Central memory CD8-positive, alpha-beta T cell (primary cell): ENCODE results near the gene NRXN3.

Experiments
- ATAC-seq: fragments of 150-1000 bp; cut with Tn5 transposase; replicated peaks from 2 replicates; pipeline ENCODE4 v1.10.0; 2022; ENCODE audit warnings: mild to moderate bottlenecking, moderate FRiP score, moderate number of reproducible peaks; ENCODE audit not compliant: poor library complexity, severe bottlenecking; ENCODE audit errors: extremely low read depth
- DNase-seq, 2 donors: peaks; one replicate each; pipeline ENCODE4 v3.0.0; 2021; ENCODE audit warnings: low spot score in 2 of 2
- H3K27ac Mint-ChIP-seq: one replicate; pipeline ENCODE4 v1.8.0; 2022; ENCODE audit warnings: low read depth, mild to moderate bottlenecking, moderate library complexity, mixed read lengths
- H3K27me3 Mint-ChIP-seq: one replicate; pipeline ENCODE4 v1.8.0; 2022; ENCODE audit warnings: mixed read lengths
- H3K36me3 Mint-ChIP-seq: one replicate; pipeline ENCODE4 v1.8.0; 2022; ENCODE audit warnings: mild to moderate bottlenecking, moderate library complexity, mixed read lengths; ENCODE audit not compliant: insufficient read depth
- H3K4me1 Mint-ChIP-seq: one replicate; pipeline ENCODE4 v1.8.0; 2022; ENCODE audit warnings: mixed read lengths
- H3K4me3 Mint-ChIP-seq: one replicate; pipeline ENCODE4 v1.8.0; 2022; ENCODE audit warnings: mild to moderate bottlenecking, moderate library complexity, mixed read lengths
- H3K9me3 Mint-ChIP-seq: one replicate; pipeline ENCODE4 v1.8.0; 2022; ENCODE audit warnings: mixed read lengths

Gene NRXN3

GRCh38 chr14:78259831-78260230 is 89.7 kb downstream of the NRXN3 start:
- no peak overlapping the region for H3K4me3 Mint-ChIP-seq
- ATAC-seq: no peak
- no peaks in the 10 kb centered on the region for H3K4me1 Mint-ChIP-seq
- H3K27ac Mint-ChIP-seq: no peak overlapping the region
- H3K27me3 Mint-ChIP-seq: no peaks in the 10 kb centered on the region
- DNase-seq: no peak
- peaks cover 14% of the 10 kb centered on the region for H3K9me3 Mint-ChIP-seq
- H3K36me3 Mint-ChIP-seq: no peaks in the 10 kb centered on the region

- Mint-ChIP-seq H3K4me3 (no peak overlapping the region), H3K27me3 (no peaks in the 10 kb centered on the region), H3K36me3 (no peaks in the 10 kb centered on the region), H3K27ac (no peak overlapping the region), H3K4me1 (no peaks in the 10 kb centered on the region), H3K9me3 (no peaks in the 10 kb centered on the region)
- DNase-seq: no peak
- no peak for ATAC-seq
These were observed 108.5 kb downstream of the NRXN3 start for GRCh38 chr14:78278464-78279250.

- ATAC-seq (no peak), DNase-seq (no peak)
- Mint-ChIP-seq H3K27me3 (peaks cover 17% of the 10 kb centered on the region), H3K9me3 (peaks cover 7% of the 10 kb centered on the region), H3K4me1 (no peaks in the 10 kb centered on the region), H3K36me3 (no peaks in the 10 kb centered on the region), H3K27ac (no peak overlapping the region), H3K4me3 (no peak overlapping the region)
These were observed 112.3 kb downstream of the NRXN3 start for GRCh38 chr14:78282437-78282836.

GRCh38 chr14:78286210-78286609 is 116.0 kb downstream of the NRXN3 start:
- ATAC-seq (no peak), DNase-seq (no peak)
- no peak overlapping the region for H3K4me3 Mint-ChIP-seq
- H3K4me1 Mint-ChIP-seq: no peaks in the 10 kb centered on the region
- H3K27me3 Mint-ChIP-seq: peaks cover 17% of the 10 kb centered on the region
- no peak overlapping the region for H3K27ac Mint-ChIP-seq
- H3K9me3 Mint-ChIP-seq: peaks cover 7% of the 10 kb centered on the region
- H3K36me3 Mint-ChIP-seq: no peaks in the 10 kb centered on the region

- no peak for ATAC-seq
- H3K4me3 Mint-ChIP-seq: no peak overlapping the region
- H3K27me3 Mint-ChIP-seq: no peaks in the 10 kb centered on the region
- no peak overlapping the region for H3K27ac Mint-ChIP-seq
- no peaks in the 10 kb centered on the region for H3K9me3 Mint-ChIP-seq
- no peak for DNase-seq
- no peaks in the 10 kb centered on the region for H3K4me1 Mint-ChIP-seq
- peaks cover 3% of the 10 kb centered on the region for H3K36me3 Mint-ChIP-seq
These were observed 121.8 kb downstream of the NRXN3 start for GRCh38 chr14:78292003-78292402.

GRCh38 chr14:78297858-78298257 is 127.7 kb downstream of the NRXN3 start:
- DNase-seq: no peak
- Mint-ChIP-seq H3K9me3 (no peaks in the 10 kb centered on the region), H3K36me3 (peaks cover 3% of the 10 kb centered on the region), H3K4me1 (no peaks in the 10 kb centered on the region), H3K27me3 (peaks cover 11% of the 10 kb centered on the region), H3K4me3 (no peak overlapping the region), H3K27ac (no peak overlapping the region)
- no peak for ATAC-seq

- H3K4me1 Mint-ChIP-seq: no peaks in the 10 kb centered on the region
- peaks cover 3% of the 10 kb centered on the region for H3K36me3 Mint-ChIP-seq
- no peak overlapping the region for H3K4me3 Mint-ChIP-seq
- peaks cover 15% of the 10 kb centered on the region for H3K27me3 Mint-ChIP-seq
- H3K27ac Mint-ChIP-seq: no peak overlapping the region
- H3K9me3 Mint-ChIP-seq: no peaks in the 10 kb centered on the region
- no peak for ATAC-seq
- DNase-seq: no peak
These were observed 128.1 kb downstream of the NRXN3 start for GRCh38 chr14:78298298-78298697.

- DNase-seq (no peak), ATAC-seq (no peak)
- peaks cover 4% of the 10 kb centered on the region for H3K9me3 Mint-ChIP-seq
- no peaks in the 10 kb centered on the region for H3K4me1 Mint-ChIP-seq
- H3K27me3 Mint-ChIP-seq: peaks cover 23% of the 10 kb centered on the region
- H3K4me3 Mint-ChIP-seq: no peak overlapping the region
- no peak overlapping the region for H3K27ac Mint-ChIP-seq
- H3K36me3 Mint-ChIP-seq: no peaks in the 10 kb centered on the region
These were observed 132.7 kb downstream of the NRXN3 start for GRCh38 chr14:78302841-78303240.

GRCh38 chr14:78307671-78308070 is 137.5 kb downstream of the NRXN3 start:
- no peak overlapping the region for H3K4me3 Mint-ChIP-seq
- ATAC-seq (no peak), DNase-seq (no peak)
- H3K4me1 Mint-ChIP-seq: no peaks in the 10 kb centered on the region
- H3K27me3 Mint-ChIP-seq: peaks cover 14% of the 10 kb centered on the region
- H3K9me3 Mint-ChIP-seq: peaks cover 4% of the 10 kb centered on the region
- no peak overlapping the region for H3K27ac Mint-ChIP-seq
- peaks cover 3% of the 10 kb centered on the region for H3K36me3 Mint-ChIP-seq

GRCh38 chr14:78308079-78308478 is 137.9 kb downstream of the NRXN3 start:
- DNase-seq: no peak
- peaks cover 3% of the 10 kb centered on the region for H3K36me3 Mint-ChIP-seq
- no peak for ATAC-seq
- H3K4me3 Mint-ChIP-seq: no peak overlapping the region
- H3K27me3 Mint-ChIP-seq: peaks cover 10% of the 10 kb centered on the region
- no peak overlapping the region for H3K27ac Mint-ChIP-seq
- H3K9me3 Mint-ChIP-seq: peaks cover 4% of the 10 kb centered on the region
- H3K4me1 Mint-ChIP-seq: no peaks in the 10 kb centered on the region

GRCh38 chr14:78310272-78310671 is 140.1 kb downstream of the NRXN3 start:
- no peak for ATAC-seq

GRCh38 chr14:78313499-78313898 is 143.3 kb downstream of the NRXN3 start:
- ATAC-seq: no peak
- Mint-ChIP-seq H3K36me3 (peaks cover 3% of the 10 kb centered on the region), H3K4me1 (no peaks in the 10 kb centered on the region), H3K27me3 (peaks cover 9% of the 10 kb centered on the region), H3K4me3 (no peak overlapping the region), H3K9me3 (no peaks in the 10 kb centered on the region), H3K27ac (no peak overlapping the region)
- DNase-seq: no peak

More at GRCh38 chr14:78310272-78310671, 140.1 kb downstream of the NRXN3 start:
- Mint-ChIP-seq H3K36me3 (peaks cover 3% of the 10 kb centered on the region), H3K4me1 (no peaks in the 10 kb centered on the region), H3K27ac (no peak overlapping the region), H3K27me3 (no peaks in the 10 kb centered on the region), H3K9me3 (no peaks in the 10 kb centered on the region), H3K4me3 (no peak overlapping the region)
- no peak for DNase-seq

GRCh38 chr14:78314484-78314883 is 144.3 kb downstream of the NRXN3 start:
- no peaks in the 10 kb centered on the region for H3K9me3 Mint-ChIP-seq
- no peak overlapping the region for H3K4me3 Mint-ChIP-seq
- peaks cover 9% of the 10 kb centered on the region for H3K27me3 Mint-ChIP-seq
- no peaks in the 10 kb centered on the region for H3K4me1 Mint-ChIP-seq
- peaks cover 3% of the 10 kb centered on the region for H3K36me3 Mint-ChIP-seq
- H3K27ac Mint-ChIP-seq: no peak overlapping the region
- DNase-seq: no peak
- no peak for ATAC-seq
